RKO (cell line): ENCODE results near the gene CIROP.
A peak's percentile ranks its signal among the peaks of the same experiment; 100 is the strongest.

Source experiments
- DNase-seq: peaks from one replicate; pipeline ENCODE4 v3.0.0-alpha.2; 2016; ENCODE audit warnings: low spot score

Gene CIROP

DNA sequence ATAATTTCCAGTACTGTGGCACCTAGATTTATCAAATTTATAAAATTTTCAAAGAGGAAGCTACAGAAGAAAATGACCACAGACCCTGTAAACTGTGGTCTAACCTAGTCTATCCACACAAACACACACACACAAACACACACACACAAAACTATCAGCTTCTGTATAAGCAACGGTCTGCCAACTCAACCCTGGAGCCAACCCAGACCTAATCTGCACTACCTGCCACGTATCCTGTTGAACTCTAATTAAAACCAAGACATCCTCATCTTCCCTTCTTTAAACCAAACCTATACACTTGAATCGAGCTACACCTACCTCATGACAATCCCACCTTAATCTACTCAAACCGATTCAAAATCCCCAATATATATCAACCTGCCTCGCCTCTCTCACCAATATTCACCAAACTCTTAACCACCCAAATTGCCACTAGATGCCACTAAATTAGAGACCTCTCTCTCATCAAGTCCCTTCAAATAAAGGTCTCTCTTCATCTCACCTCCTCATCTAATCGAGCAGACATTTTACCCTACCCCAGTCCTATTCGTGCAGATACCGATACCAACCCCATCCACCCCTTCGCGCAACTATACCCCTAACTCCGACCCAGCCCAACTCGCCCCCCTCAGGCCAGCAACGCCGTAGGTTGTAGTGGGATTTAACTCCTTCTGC lies 10.7 kb downstream of the CIROP start:
- DNase-seq, result no peak

DNA sequence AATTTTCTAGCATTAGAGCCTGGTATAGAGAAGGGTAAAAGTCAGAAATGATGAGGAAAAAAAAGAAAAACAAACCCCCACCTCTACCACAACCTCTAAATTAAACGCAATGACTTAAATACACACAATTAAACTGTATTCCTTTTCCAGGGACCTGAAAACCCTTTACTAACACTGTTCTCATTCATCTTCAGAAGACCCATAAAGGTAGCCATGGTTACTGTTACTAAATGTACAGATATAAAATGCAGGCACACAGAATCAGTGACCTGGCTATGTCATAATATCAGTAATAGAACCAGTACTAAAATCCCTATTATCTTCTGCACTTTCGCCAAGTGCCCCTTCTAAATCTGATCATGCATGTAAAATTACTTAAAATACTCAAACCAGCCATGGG lies 11.3 kb downstream of the CIROP start:
- no peak for DNase-seq

DNA sequence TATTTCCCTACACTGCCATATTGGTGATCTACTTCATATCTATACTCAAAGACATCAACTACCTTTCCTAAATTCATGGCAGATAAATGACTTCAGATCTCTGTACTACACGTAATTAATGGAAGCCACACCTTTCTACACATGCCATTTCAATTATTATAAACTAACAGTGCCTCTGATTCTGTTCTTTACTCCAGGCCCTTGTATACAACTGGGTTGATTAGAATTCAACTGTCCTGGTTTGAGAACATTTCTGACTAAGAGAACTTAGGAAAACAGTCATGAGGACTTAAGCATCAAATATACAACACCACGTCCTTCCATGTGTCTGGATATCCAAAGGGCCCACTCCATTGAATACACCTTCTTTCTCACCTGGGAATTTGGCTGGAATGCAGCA lies 11.7 kb downstream of the CIROP start:
- DNase-seq, result no peak

DNA sequence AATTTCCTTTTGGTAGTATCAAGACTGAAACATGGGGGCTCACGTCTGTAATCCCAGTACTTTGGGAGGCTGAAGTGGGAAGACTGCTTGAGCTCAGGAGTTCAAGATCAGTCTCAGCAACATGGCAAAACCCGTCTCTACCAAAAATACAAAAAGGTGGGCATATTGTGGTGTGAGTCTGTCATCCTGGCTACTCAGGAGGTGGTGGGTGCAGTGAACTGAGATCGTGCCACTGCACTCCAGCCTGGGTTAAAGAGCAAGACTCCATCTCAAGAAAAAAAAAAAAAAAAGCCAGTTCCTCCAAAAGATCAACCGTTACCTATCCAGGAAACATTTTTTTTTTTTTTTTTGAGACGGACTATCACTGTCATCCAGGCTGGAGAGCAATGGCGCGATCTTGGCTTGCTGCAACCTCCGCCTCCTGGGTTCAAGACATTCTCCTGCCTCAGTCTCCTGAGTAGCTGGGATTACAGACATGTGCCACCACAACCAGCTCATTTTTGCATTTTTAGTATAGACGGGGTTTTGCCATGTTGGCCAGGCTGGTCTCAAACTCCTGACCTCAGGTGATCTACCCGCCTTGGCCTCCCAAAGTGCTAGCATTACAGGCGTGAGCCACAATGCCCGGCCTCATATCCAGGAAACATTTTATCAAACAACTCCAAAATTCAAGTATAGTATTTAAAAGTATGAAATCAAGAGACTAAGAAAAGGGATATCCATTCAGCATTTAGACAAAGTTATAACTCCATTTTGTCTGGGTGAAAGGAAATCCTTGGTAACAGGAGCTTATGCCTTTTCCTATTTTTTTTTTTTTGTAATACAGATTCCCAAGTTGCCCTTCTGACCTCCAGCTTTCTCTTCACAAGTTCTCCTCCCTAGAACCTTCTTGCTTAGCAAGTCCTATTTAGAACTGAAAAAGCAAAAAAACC lies 13.2 kb downstream of the CIROP start:
- no peak for DNase-seq

DNA sequence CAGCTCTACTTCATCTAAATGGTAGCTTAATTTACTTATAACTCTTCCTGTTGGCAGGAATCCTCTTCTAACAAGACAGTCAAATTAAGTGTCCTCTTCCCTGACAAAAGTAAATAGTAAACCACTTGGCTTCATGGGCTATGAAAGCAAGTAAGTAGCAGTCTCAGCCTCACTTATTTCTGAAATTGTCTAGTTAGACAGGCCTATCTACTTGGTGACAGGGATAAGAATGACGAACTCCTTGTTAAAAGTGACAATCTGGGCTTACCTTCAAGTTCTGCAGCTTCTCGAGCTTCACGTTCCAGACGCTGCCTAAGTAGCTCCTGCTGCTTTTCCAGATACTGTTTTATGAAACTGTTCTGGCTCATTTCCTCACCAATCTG lies 14.5 kb downstream of the CIROP start:
- no peak for DNase-seq

DNA sequence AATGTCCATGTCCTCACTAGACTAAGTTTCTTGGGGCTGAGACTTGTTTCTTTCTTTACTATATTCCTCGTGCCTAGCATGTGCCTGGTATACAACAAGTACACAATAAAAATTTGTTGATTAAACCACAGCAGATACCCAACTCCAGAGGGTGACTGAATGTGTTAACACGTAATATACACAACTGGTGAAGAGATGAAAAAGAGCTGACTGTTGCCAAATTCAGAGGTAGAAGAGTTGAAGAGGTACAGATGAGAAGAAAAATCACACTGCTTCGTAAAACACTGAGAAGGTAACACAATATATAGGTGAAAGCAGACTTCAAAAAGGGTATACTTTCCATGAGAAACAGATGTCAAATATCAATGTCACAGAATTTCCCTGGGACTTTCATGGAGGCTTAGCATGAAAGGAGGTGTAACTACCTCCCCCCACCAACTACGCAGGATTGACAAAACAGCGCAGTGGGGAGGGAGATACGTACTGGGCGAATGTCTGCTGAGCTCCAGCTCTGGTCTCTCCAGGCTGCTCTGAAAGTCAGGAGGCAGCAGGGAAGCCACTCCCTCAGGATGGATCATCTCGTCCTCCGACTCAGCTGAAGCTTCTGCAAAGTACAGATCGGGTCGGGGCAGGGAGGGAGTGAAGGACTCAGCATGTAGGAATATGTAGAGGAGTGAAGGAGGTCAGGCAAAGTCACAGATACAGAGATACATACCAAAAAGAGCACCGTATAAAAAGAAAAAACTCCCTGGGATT lies 15.1 kb downstream of the CIROP start:
- DNase-seq, result no peak

DNA sequence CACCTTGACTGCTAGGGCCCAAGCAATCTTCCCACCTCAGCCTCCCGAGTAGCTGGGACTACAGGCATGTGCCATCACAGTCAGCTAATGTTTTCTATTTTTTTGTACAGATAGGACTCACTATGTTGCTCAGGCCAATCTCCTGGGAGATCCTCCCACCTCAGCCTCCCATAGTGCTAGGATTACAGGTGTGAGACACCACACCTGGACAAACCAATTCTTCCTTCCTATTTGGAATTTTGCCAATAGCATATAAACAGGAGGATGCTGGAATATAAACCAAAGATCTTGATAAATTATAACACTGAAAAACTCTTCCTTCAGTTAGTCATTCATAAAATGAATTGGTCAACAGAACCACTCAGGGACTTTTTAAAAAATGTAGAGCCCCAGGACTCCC lies 18.2 kb downstream of the CIROP start:
- no peak for DNase-seq

DNA sequence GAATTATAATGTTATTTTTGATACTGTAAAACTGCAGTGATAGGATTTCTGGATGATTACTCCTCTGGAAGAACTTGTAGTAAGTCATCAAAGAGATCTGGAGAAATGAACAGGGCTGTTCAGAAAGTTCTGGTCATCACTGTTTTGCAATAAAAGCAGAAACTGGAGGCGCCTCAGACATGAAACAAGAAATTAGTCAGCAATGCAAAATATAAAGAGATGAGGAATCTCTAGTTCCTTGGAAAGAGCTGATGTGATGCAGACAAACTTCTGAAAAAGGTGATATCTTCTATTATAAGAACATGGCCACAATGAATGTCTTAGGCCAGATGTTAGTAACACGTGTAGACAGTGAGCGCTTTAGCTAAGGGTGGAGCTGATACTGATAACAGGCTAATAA lies 19.3 kb downstream of the CIROP start:
- DNase-seq, result no peak

DNA sequence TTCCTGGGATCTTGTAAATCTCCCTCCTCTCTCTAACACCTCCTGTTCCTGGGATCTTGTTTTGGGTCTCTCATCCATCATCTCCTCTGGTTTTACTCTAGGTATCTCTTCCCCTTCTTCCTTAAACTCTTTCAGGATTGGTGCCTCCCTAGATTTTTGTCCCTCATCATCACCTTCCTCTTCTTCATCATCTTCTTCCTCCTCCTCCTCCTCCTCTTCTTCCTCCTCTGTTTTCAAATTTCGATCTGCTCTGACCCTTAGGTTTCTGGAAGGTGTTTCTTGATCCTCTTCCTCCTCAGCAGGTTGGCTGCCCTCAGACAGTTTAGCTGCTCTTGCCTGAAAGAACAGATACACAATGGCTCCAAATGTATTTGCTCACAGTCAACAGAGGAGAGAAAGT lies 24.3 kb downstream of the CIROP start:
- no peak for DNase-seq

DNA sequence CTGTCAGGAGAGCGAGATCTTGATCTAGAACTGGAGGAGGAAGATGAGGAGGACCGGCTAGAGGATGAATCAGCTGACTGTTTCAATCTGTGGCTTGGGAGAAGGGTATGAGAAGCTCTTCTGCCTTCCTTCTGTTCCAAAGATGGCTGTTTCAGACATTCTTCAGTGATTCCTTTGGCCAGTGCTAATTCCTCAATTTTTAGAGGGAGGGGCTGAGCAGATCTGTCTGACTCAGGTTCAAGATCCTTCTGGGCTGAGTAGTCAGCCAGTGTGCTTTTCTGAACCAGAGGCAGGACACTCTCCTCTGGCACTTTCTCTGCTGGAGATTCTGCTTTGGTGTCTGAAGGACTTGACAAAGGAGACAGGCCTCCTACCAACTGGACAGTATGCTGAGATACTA lies 25.1 kb downstream of the CIROP start:
- DNase-seq, result no peak

DNA sequence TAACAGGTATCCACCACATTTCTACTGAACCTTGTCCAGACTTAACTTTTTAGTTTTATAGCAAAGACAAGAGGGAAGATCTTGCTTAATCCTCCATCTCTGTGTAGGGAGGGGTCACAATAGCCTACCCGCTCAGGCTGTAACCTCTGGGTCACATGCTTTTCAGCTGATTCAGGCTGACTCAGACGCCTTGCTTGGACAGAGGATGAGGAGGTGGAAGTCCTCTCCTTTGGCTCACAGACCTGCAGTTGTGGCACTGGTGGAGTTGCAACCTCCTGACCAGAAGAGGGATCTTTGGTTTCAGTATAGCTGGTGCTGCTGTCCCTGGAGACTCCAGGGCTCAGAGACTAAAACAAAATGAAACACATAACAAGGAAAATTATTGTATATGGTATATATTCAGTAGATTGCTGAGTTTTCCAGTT lies 26.1 kb downstream of the CIROP start:
- DNase-seq, result peak; percentile 89

DNA sequence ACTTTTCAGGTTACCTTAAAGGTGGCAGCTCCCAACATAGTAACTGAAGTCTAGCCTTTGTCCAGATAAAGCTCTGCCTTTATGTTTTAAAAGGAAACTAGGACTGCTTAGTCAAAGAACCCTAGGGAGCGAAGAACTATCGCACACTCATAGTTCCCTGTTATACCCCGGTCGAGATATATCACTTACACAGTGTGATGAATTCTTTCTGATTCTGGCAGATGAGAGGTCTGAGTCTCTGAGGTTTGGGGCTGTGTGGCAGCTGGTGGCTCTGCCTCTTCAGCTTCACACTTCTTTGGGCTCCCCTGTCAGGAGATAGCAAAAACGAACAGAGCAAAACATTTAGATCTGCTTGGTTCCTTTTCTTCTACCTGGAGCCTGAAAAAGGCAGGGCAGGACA lies 26.8 kb downstream of the CIROP start:
- no peak for DNase-seq

DNA sequence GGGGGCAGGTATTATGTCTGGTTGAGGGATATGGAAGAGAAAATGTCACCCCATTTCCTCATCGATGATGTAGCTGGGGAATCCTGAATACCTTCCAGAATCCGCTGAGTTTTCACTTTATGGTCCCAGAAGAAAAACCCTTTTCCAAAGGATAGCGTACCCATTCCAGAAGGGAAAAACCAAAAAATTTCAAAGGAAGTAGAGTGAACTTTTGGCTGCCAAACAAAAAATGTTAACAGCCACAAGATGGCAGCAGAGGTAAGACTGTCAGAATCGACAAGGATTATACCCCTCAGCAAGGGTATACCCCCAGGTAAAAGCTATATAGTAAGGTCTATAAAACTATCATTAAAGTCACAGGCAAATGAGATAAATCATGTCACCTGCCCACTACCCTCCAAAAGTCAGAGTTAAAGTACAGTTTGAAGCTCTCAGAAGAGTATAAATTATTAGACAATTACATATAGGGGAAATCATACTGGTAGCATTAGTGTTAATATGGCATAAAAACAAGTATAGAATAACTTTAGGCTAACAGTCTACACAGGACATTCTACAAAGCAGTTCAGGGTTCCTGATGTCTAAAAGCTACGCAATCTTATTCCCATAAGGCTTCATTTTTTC lies 27.9 kb downstream of the CIROP start:
- peak; percentile 45 for DNase-seq

DNA sequence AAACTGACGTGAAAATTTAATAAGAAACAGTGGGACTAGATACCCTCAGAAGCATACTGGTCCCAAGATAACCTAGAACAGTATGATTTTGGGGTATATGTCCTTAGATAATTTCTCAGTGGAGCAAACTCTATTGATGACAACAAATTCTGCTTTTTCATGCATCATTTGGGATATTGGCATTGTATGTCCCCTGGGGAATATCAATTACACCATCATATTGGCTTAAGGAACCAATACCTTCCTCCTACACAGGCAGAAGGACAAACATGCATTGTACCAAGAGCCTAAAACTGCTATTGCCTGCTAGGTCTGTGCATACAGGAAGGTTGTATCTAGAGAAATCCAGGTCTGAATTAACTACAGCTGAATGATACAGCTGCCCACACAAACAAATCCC lies 29.9 kb downstream of the CIROP start:
- DNase-seq, result no peak

DNA sequence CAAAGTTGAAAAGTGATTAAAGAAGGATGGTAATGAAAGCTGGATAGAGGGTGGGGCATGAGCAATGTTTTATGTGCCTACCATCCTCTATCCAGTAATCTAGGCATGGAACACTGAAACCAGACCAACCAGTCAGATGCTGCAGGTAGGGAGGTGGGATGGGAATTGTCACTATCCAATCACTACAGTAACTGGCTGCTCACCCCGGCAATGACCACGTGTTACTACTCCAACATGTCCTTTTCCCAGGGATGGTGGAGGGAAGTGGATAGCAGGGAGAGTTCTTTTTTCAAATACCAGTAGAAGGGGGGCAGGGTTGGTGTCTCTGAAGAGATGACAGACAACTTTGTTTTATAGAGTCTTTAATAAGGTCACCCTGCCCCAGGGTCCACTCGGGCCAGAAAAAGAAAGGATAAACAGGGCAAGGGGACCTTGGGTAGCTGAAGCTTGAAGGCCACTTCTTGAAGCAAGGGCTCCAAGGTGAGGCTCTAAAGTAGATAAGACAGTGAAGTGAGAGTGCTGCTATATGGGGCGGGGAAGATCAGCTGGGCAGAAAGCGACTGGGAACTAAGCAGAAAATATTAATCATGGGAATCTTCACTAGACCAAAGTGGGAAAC lies 32.8 kb downstream of the CIROP start:
- DNase-seq, result no peak

DNA sequence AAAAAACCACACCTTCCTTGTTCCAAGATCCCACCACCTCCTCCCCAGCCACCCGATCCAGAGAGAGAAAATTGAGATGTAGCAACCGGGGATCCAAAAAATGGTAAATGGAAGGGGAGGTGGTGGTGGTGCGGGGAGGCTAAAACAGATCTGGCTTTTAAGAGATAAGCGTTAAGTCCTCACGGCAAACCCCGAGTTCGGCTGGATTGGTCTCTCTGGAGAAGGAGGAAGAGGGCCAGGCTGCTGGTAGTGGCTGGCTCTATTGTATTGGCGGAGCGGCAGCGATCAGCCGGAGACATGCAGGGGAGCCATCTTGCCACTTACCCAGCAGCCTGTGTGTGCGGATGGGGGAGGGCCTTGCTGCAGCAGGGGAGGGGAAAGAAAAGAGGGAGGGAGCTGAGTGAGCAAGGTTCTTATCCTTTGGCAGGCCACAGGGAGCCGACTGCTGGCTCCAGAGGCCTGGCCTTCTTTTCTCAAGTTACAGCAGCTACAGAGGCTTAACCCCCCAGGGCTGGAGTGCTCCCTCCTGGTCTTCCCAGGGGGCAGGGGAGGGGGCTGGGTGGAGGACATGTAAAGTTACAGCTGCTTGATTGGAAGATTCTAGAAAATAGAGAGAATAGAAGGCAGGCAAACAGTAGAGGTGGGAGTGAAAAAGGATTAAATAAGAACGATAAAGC lies 33.4 kb downstream of the CIROP start:
- peak; percentile 94 for DNase-seq

DNA sequence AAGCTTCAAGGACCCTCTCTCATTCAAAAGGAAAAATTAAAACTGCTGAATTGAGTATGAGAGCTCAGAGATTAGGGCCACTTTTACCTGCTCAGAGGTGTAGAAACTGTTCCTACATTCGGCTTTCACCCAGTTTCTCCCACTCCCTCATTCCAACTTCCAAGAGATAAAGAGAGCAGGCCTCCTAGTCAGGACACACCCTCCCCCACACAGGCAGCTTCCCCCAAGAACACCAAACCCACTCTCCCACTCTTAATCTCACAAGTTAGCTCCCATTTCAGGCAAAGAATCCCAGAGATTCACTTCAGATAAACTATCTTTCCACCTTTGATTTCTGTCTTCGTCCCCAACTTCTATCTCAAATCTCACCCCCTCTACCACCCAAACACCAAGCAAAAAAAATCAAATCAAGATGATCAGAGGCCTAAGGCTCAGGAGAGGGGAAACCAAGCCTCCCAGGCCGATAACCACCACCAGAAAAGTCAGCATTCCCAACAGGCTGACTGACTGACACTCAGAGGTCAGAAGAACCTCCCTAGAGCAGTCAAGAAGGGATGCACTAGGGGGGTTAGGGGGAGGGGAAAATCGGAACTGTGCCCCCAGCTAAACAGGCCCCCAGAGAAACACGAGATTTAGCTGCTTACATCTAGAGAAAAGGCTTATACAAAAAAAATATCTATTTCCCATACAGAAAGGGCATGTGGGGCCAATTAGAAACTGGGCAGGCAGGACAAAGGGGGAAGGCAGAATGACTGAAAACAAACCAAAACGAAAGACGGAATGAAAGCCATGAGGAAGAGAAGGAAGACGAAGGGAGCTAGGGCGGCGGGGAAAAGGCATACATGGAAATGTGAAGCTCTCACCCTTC lies 34.3 kb downstream of the CIROP start:
- peak; percentile 58 for DNase-seq

DNA sequence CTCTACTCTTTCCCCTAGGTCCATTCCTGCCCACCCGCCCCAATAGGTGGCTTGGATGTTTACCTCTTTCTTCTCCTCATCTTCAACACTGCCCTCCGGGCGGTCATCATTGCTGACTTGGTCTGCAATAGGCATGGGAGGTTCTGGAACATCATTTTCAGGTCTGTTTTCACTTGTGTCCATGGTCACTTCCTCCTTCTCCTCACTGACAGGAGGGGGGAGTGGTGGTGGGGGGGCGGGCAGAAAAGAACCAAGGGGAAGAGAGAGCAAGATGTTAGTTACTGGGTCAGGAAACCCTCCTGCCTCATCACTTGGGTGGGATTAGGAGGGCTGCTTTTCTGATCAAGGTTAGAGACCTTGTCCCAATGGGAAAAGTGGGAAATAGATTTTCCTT lies 35.4 kb downstream of the CIROP start:
- no peak for DNase-seq

DNA sequence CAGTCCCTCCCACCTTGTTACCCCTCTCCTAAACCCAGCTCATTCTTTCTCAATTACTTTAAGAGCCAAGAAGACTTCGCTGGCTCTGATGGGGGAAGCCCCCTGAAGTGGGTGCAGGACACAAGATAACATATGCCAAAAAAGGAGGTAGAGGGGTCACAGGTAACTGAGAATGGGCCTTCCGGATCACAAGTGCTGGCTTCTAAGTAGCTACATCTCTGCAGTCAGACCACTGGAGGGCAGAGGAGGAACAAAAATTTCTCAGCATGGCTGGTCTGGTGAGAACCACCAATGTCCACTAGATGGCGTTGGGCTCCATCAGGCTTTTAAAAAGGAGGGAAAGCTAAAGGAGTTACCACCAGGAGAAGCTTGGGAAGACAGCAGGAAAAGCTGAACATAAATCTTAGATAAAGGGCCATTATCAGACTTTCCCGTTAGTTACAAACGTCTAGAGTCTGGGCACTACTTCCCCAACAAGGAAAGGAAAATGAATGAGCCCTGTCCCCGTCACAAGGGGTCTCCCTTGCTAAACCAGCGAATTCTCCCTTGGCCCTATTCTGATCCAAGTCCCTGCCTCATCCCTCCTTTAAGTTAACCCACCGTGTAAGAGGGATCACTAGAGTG lies 35.9 kb downstream of the CIROP start:
- peak; percentile 94 for DNase-seq
